ENCODE results near the gene RXRB.

RXRB gene

DNA sequence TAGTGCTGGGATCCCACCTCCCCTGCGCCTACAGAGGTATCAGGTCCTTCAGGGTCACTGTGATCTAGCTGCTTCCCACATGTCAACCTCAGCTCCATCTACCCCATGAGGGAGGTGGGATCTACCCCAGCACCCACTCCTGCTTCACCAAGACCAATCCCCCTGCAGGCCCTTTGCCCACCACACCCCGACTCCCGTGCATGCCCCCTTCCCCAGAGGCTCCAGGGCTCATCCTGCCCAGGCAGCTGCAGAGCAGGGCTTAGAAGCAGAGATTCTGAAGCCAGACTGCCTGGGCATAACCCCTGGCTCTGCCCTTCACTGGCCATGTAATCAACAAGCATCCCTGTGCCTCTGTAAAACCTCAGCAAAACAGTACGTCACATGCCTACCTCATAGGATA lies 25.7 kb downstream of the RXRB start:
- DNase-seq = no peak

DNA sequence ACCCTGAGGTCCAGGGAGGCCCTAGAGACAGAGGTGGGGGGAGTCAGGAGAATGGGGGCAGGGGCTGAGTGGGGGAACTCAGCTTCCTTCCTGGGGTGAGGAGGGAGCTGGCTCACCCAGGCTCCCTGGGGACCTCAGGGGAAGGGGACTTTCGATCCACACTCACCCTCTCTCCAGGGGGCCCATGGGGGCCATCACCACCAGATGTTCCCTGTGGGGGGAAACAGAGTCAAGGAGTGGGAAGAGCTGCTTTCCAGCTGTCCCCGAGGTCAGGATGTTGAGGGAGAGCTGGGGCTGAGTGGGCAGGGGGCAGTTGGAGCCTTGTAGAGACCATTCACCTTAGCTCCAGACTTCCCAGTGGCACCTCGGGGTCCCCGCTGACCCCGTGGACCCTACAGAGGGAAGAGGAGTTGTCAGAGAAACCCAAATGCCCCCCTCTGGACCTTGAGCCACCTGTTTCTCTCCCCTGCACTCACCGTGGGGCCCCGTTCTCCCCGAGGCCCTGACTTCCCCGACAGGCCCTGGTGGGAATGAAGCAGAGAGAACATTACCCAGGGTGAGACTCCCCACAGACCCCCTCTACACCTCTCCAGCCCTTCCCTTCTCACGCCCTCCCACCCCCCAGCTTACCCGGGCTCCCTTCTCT lies 26.8 kb downstream of the RXRB start:
- DNase-seq = no peak

- no peak for DNase-seq
These were observed 27.6 kb downstream of the RXRB start for GRCh38 chr6:33172688-33173534.

GRCh38 chr6:33171880-33172687 lies 28.4 kb downstream of the RXRB start:
- DNase-seq = no peak

DNA sequence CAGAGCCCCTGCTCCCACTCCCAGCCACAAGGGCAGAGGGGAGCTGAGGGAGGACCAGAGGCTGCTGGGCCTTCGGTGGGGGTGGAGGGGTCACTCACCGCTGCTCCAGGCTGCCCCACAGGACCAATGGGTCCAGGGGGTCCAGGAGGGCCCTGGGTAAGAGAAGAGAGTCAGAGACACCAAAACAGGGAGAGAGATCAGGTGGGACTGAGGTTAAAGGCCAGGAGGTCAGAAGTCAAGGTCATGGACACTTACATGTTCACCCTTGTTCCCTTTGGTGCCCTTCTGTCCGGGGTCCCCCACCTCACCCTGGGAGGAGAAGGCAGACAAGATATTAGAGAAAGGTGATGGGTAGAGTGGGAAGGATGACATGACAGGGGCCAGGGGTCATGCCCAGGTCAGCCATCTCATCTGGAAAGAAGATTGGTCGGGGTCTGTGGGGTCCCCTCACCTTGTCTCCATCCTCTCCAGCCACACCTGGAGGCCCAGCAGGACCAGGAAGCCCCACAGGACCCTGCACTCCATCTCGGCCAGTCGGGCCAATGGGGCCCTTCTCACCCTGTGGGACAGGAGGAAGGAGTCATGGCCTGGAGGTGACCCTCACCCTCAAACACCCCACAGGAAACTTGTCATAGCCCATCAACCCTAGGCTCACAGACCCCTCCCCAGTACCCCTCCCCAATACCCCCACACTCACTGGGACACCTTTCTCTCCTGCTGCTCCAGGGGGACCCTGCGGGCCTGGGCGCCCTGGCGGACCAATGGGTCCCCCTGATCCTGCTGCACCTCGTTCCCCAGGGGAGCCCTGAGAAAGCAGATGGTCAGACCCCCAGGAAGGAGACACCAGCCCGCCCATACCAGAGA lies 29.2 kb downstream of the RXRB start:
- DNase-seq = no peak

DNA sequence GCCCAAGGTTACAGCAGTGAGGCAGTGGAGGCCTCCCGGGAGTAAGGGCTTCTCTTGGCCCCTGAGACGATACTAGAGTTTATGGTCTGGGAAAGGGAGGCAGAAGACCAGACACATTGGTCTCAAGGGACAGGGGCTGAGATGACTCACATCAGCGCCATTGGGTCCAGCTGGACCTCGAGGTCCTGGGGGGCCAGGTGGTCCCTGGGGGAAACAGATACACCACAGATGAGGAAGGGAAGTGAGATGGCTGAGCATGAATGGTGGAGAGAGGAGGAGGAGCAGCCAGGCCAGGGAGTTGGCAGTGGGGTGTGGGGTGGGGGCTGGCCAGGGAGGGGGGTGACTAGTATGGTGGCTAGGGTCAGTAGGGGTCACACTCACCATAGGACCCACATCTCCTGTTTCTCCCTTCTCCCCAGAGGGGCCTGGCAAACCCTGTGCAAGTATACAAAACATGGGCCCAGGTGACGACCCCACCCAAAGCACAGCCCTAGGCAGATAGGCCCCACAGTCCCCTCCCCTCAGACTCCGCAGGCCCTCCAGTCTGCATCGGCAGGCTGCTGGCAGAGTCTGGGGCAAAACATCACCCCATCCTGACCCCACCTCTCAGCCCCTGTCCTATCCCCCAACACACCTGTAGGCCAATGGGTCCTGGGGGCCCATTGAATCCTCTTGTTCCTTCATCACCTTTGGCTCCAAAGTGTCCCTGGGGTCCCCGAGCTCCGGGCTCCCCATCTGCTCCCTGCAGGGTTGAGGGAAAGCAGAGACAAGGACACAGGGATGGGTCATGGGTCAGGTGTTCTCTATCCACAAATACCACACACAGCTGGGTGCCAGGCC lies 30.1 kb downstream of the RXRB start:
- DNase-seq = no peak

- no peak for DNase-seq
These were observed 30.9 kb downstream of the RXRB start for GRCh38 chr6:33169291-33170175.

GRCh38 chr6:33168639-33169038 lies 31.8 kb downstream of the RXRB start:
- no peak for DNase-seq

GRCh38 chr6:33168284-33168601 lies 32.2 kb downstream of the RXRB start:
- DNase-seq = no peak

GRCh38 chr6:33167374-33168283 lies 32.8 kb downstream of the RXRB start:
- DNase-seq = no peak

- no peak for DNase-seq
These were observed 33.7 kb downstream of the RXRB start for GRCh38 chr6:33166811-33167210.

DNA sequence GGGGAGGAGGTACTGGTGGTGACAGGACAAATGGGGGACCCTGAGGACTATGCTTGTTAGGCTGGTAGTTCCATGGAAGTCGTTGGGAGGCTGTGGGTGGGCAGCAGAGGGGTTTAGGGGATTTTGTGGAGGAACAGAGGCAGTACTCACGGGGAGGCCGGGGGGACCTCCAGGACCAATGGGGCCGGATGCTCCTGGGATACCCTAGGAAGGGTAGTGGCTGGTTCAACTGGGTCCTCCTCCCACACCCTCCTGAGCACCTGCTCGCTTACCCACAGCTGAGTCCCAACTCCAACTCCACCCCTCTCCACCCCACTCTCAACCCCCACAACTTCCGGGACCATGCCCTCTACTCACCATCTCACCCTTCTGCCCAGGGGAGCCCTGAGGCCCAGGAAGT lies 34.1 kb downstream of the RXRB start:
- no peak for DNase-seq

DNA sequence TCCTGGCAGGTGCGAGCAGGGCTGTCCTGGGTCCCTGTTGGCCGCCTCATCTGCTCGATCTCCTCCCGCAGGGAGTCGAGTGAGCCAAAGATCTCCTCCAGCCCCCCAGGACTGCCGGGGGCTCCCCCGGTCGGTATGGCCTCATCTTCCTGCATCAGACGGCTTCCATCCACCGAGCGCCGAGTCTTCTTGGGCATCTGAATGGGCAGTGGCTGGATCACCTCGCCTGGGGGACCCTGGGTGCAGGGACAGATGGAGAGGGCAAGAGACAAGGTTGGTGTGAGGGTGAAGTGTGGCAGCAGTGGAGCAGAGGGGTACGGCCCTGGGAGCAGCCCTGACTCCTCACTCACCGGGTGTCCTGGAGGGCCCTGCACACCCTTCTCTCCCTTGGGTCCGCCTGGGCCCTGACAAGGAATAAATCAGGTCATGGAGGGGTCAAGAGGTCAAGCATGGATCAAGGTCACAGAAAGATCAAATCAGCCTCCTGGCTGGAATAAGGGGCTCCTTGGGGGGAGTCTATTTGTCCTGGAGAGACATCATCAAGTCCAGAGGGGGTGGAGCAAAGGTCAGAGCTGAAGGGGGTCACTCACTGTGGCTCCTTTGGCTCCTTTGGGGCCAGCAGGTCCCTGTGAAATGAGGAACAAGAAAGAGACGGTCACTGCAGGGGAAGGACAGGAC lies 34.7 kb downstream of the RXRB start:
- no peak for DNase-seq

DNA sequence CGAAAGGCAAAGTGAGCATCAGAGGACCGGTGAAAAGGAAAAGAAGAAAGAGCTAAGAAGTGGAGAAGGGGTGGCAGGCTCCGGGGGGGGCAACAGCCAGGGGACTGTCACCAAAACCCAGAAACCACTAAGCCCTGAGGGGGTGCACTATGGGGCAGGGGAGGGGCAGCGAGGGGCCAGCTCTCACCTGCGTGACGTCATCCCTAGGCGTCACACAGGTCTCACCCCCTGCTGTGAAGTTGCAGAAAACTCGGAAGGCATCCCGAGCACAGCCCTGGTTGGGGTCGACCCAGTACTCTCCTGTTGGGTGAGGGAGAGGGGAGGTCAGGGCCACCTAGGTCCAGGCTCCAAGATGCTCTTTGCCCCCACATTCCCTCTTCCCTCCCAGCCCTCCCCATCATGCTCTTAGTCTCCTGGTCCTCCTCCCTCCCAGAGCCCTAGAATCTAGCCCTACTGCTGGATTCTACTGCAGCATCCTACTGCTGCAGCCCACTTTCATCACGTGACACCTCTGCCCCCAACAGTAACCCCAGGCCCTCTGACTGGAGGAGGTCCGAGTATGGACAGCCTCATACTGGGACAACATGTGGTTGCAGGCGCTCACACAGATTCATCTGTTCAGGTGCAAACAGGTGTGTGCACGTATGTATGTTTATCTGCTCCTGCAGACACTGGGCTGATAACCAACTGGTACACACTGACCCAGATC lies 35.6 kb downstream of the RXRB start:
- DNase-seq = no peak

DNA sequence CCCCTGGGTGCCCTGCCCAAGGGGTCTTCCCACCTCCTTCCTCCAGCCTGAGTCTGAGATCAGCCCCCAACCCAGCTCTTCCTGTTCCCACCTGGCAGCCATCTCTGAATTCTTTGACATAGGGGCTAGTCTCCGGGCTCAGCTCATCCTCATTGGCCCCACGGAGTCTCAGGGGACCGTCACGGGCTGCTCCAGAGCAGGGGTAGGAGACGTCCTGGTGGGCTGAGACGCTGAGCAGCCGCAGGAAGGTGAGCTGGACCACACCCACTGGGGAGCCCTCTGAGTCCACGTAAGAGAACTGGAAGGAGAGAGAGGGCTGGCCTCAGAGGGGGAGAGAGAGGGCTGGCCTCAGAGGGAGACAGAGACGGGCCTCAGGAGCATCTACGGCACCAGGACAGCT lies 36.3 kb downstream of the RXRB start:
- no peak for DNase-seq

DNA sequence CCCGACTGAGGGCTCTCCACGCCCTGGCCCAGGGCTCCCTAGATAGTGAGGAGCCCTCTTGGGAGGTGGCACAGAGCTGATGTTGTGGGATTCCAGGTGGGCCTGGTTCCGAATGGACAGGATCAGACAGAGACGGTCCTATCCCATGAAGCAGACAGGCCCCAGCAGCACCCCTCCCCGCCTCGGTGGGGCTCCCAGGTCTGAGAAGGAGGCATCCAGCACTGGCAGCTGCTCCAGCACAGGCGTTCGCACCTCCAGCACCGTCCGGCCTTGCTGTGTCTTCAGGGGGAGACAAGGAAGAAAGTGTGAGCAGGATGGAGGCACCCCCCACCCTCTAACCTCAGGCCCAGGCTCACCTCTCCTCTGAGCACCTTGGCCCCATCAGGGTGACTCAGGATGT lies 36.9 kb downstream of the RXRB start:
- DNase-seq = no peak

DNA sequence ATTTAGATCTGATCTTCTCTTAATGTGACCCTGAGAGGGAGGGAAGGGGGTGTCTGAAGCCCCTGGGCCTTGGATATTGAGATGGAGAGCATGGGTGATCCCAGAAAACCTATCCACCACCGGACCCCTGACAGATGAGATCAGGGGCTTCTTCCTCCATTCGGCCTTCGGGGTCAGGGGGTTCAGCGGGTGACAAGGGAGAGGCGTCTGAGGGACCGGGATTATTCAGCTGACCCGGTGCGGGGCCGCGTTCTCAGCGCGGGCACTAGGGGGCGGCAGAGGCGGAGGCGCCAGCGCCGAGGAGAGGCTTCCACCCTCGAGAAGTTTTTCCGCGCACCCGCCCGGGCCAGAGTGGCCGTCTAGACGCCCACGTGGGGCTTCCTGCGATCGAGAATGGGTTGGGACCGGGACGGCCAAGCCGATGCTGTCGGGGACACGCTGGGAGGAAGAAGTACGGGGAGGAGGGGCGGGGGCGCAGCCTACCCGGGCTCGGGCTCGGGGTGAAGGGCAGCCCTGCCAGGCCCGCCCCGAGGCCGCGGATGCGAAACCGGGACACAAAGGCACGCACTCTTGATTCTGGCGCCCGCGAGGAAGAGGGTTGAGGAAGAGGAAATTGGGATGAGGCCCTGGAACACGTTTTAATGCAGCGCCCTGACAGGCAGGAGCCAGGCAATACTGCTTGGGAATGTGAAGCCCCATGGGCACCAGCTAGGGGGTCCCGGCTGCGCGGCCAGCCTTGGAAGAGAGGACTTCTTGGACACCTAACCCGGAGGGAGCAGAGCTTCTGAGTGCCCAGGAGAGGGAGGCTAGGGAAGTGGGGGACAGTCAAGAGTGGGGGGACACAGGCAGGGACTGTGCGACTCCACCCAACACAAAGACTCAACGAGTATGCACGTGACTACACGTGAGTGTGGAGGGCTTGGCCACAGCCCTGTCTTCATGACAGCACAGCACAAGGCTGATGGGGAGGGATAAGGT lies 38.8 kb downstream of the RXRB start:
- DNase-seq = no peak

Measured in NCI-H187 treated with DMSO at 0.1 percent for 48 hours (cell line).